ENCODE measurements around the gene MTURN. TPM values are rescaled to one million over a fixed set of nuclear protein-coding genes. Genes with fewer than 3 reads are reported as not detected.

Gene MTURN
- total and polyA plus RNA-seq, 12 donors = 4.6 to 15.6 (median 7.6) TPM

- intact Hi-C loops (cut with DNase I) = no loop called here
- Histone ChIP-seq H3K4me3 (no peak overlapping the region), H3K9me3 (replicated peaks in 1 of 3) (no peaks in the 10 kb centered on the region), H3K36me3 (replicated peaks in 1 of 2) (no peaks in the 10 kb centered on the region), H3K27me3 (no peaks in the 10 kb centered on the region), H3K27ac (no peak overlapping the region), H3K4me1 (replicated peaks in 1 of 2) (no peaks in the 10 kb centered on the region)
- TF ChIP-seq CTCF (IDR thresholded peaks at IDR 0.05) (no peak), POLR2A (IDR thresholded peaks at IDR 0.05) (no peak)
- 68 to 82% (median 75%) methylated on average over 11 to 13 of the region's 13 CpGs for WGBS, 4 donors
- DNase-seq = no peak
Measured at GRCh38 chr7:30148951-30149459, 14.2 kb downstream of the MTURN start.

GRCh38 chr7:30149640-30150272 lies 15.0 kb downstream of the MTURN start:
- Histone ChIP-seq H3K36me3 (replicated peaks in 1 of 2) (no peaks in the 10 kb centered on the region), H3K4me3 (no peak overlapping the region), H3K4me1 (replicated peaks in 1 of 2) (no peaks in the 10 kb centered on the region), H3K27ac (no peak overlapping the region), H3K27me3 (no peaks in the 10 kb centered on the region), H3K9me3 (replicated peaks in 1 of 3) (no peaks in the 10 kb centered on the region)
- intact Hi-C loops (cut with DNase I) = no loop called here
- 95 to 96% (median 96%) methylated on average over 7 of the region's 7 CpGs for WGBS, 4 donors
- TF ChIP-seq CTCF (IDR thresholded peaks at IDR 0.05) (no peak), POLR2A (IDR thresholded peaks at IDR 0.05) (no peak)
- no peak for DNase-seq

- intact Hi-C loops (cut with DNase I) = no loop called here
- Histone ChIP-seq H3K27me3 (no peaks in the 10 kb centered on the region), H3K36me3 (replicated peaks in 1 of 2) (no peaks in the 10 kb centered on the region), H3K9me3 (replicated peaks in 1 of 3) (no peaks in the 10 kb centered on the region), H3K4me1 (replicated peaks in 1 of 2) (no peaks in the 10 kb centered on the region), H3K27ac (no peak overlapping the region), H3K4me3 (no peak overlapping the region)
- TF ChIP-seq POLR2A (IDR thresholded peaks at IDR 0.05) (no peak), CTCF (IDR thresholded peaks at IDR 0.05) (no peak)
- no peak for DNase-seq
- WGBS, 4 donors = 84 to 95% (median 88%) methylated on average over 6 to 7 of the region's 7 CpGs
Measured at GRCh38 chr7:30150711-30151110, 15.9 kb downstream of the MTURN start.

- Histone ChIP-seq H3K4me1 (replicated peaks in 1 of 2) (peaks cover 0 to under 1% of the 10 kb centered on the region in 2 donors), H3K4me3 (no peak overlapping the region), H3K27me3 (no peaks in the 10 kb centered on the region), H3K27ac (no peak overlapping the region), H3K9me3 (replicated peaks in 1 of 3) (no peaks in the 10 kb centered on the region), H3K36me3 (replicated peaks in 1 of 2) (no peaks in the 10 kb centered on the region)
- intact Hi-C loops (cut with DNase I) = no loop called here
- DNase-seq = no peak
- WGBS, 4 donors = 81 to 92% (median 89%) methylated on average over 5 to 9 of the region's 9 CpGs
- TF ChIP-seq CTCF (IDR thresholded peaks at IDR 0.05) (no peak), POLR2A (IDR thresholded peaks at IDR 0.05) (no peak)
Measured at GRCh38 chr7:30154111-30154587, 19.4 kb downstream of the MTURN start.

Data from adrenal gland (tissue), 12 donors.